HepG2 (cell line): ENCODE results near the gene SH3PXD2A.

Experiments used
- KAT7 ChIP-seq: IDR thresholded peaks from 2 replicates; pipeline ENCODE4 v1.6.1; 2018; ENCODE audit warnings: borderline replicate concordance, missing compliant biosample characterization
- SP2 ChIP-seq: sonication (generic); formaldehyde crosslinking; IDR thresholded peaks from 2 replicates; pipeline ENCODE4 v1.5.1; 2020; ENCODE audit warnings: mild to moderate bottlenecking, missing genetic modification reagents
- TF ChIP-seq, protein P1 (sequence below): sonication (generic); formaldehyde crosslinking; IDR thresholded peaks from 2 replicates; pipeline ENCODE4 v1.8.1; 2023; ENCODE audit warnings: mild to moderate bottlenecking, inconsistent platforms, moderate library complexity, missing genetic modification reagents, borderline replicate concordance

DNA sequence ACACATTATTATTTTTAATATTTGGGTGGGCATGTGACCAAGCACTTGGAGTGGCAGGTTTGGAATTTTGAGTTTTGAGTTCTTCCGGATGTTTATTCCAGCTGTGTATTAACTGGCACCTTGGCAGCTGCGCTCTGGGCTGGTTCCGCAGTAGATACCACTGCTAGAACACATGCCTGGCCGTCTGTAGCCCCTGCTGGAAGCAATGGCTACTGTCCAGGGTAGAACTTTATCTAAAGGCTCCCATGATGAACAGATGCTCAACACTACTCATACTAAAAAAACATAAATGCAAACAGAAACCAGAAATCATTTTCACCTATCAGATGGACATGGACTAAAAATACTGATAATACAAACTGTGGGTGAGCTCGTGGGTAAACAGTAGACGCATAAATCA lies 19.4 kb upstream of the SH3PXD2A start:
- TF ChIP-seq KAT7 (CRISPR knock-in tag) (no peak), SP2 (CRISPR knock-in tag) (no peak)
- TF ChIP-seq, protein P1, sequence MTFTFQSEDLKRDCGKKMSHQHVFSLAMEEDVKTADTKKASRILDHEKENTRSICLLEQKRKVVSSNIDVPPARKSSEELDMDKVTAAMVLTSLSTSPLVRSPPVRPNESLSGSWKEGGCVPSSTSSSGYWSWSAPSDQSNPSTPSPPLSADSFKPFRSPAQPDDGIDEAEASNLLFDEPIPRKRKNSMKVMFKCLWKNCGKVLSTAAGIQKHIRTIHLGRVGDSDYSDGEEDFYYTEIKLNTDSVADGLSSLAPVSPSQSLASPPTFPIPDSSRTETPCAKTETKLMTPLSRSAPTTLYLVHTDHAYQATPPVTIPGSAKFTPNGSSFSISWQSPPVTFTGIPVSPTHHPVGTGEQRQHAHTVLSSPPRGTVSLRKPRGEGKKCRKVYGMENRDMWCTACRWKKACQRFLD (CRISPR knock-in tag): no peak
